ENCODE data around the gene USP46.

Gene USP46

DNA sequence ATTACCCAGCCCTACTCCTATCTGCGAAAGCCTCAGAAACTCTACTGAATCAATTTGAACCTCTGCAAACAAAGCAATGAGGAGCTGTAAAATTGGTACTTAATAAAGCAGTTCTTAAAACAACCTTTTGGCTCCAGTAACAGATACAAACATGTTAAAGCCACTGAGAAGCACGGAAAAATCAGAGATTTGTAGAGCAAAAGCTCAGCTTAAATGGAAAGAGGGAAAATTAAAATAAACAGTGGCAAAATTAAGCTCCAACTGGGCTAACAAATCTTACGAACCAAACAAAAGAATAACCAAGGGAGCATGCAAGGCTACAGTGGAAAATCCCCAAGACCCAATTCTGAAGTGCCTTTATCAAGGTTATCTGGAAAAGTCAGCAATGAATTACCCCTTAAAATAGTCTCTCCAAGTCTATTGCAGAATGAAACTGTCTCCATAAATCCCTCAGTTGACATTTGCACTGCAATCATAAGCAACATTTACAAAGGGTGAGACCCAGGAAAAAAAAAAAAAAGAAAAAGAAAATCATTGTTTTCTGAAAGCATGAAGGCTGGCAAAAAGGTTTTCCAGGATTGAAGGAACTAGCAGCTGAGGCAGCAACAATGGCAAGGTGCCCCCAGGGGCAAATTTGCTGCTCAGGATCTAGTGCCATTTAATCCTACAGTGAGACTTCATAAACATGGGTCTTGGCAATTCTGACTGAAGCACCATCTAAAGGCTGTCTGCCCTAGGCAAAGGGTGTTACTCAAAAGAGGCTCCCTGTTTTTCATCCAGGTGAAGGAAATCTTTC lies 40.1 kb downstream of the USP46 start:
- no peak for DNase-seq (ENCODE audit: low spot score)

DNA sequence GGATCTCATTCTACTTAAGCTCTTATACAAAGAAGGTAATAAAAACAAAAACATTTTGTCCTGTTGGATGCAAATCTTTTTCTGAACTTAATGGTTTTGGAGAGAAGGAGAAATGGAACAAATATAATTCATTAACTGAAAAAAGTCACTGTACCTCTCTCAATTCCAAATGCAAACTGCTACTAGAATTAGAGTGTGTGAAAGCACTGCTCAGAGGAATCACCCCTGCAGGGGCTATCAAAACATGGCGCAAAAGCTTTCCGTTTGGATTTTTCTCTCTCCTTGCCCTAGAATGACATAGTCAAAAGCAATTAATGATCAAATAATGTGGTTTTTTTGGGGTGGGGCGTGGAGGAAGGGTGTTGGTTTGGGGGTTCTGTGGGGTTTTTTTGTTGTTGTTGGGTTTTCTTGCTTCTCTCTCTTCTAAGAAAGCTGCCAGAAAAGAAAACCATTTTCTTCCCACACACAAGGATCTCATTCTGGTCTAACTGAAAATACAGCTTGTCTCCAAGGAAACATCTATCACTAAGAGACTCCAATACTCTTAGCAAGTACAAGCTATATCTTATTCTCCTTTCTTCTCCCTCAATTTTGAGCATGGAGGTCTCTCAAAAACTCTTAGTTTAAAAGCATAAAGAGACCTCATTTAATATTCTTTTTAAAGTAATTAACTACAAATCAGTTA lies 41.6 kb downstream of the USP46 start:
- no peak for DNase-seq (ENCODE audit: low spot score)

DNA sequence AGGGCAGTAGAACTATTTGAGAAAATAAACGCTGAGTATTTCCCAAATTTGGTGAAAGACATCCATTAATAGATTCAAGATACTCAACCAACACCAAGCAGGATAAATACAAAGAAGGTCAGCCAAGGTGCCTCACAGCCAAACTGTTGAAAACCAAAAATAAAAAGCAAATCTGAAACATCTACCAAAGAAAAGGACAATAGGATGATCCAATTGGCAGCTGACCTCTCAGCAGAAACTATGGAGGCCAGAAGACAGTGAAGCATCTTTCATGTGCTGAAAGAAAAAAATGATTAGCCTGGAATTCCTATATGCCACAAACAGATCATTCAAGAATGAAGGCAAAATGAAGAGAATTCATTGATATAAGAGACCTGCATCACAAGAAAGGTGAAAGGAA lies 44.9 kb downstream of the USP46 start:
- no peak for DNase-seq (ENCODE audit: low spot score)

DNA sequence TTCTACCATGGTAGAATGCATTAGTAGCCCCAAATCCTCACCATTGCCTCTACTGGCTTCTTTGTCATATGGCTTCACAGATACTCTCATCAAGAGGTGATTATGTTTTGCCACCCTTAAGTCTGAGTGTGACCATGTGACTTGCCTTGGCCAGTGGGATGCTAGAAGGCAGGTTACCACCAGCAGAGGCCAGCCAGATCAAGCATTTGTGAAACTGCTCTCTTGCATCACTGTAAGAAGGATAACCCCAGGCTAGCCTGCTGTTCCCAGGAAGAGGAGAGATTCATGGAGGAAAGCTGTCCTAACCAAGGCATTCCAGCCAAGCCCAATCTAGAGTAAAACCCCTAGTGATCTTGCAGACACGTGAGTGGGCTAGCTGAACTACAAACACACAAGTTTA lies 46.8 kb downstream of the USP46 start:
- DNase-seq (ENCODE audit: low spot score): no peak

DNA sequence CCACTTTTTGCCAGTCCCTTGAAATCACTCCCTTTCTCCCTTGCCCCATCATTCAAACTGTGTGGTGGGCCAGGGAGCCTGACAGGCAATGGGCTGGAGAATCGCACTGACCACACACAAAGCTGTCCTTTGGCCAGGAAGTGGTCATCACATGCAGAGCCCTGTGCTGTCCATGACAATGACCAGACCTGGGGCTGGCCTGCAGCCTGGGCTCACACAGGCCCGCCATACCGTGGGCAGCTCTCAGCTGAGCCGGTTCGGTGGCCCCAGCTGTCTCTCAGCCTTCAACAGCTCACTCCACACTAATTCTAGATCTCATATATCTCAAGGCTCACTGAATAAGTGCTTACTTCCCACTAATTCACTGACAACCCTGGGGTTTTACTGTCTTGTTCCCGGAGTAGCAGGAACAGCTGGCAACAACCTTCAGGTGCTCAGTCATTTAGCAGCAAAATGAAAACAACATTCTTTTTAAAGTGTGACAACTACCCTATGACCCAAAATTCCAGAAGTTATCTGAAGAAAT lies 48.0 kb downstream of the USP46 start:
- DNase-seq (ENCODE audit: low spot score): no peak

- DNase-seq (ENCODE audit: low spot score): no peak
Measured at GRCh38 chr4:52606726-52607125, 52.4 kb downstream of the USP46 start.

DNA sequence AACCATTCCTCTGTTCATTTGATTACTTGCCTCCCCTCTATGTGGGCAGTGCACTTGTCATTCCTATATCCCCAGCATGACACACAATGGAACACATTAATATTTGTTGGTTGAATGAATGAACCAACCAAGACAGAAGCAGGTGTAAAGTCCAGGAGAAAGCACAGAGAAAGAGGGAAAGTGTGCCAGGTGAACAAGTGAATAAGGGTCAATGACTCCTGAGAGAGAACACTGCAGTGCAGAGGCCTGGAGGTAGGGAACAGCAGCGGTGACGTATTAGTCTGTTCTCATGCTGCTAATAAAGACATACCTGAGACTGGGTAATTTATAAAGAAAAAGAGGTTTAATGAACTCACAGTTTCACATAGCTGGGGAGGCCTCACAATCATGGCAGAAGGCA lies 53.1 kb downstream of the USP46 start:
- DNase-seq (ENCODE audit: low spot score): no peak

- no peak for DNase-seq (ENCODE audit: low spot score)
Measured at GRCh38 chr4:52604215-52604614, 54.9 kb downstream of the USP46 start.

DNA sequence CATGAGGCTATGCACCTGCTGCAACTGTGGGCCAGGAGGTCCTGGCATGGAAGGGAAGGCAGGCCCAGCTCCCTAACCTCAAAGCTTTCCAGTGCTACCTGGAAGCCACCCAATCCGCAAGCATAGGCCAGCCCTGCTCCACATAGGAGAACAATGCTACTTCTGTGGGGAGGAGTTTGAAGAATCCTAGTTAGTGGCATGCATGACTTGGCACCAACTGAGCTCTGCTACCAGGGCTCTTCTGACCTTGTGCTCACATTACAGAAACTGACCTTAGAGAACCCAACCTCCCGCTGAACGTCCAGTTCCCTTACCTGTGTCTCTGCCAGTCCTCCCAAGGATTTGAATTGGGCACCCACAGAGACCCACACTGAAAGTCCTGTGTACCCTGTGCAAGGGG lies 58.8 kb downstream of the USP46 start:
- no peak for DNase-seq (ENCODE audit: low spot score)

DNA sequence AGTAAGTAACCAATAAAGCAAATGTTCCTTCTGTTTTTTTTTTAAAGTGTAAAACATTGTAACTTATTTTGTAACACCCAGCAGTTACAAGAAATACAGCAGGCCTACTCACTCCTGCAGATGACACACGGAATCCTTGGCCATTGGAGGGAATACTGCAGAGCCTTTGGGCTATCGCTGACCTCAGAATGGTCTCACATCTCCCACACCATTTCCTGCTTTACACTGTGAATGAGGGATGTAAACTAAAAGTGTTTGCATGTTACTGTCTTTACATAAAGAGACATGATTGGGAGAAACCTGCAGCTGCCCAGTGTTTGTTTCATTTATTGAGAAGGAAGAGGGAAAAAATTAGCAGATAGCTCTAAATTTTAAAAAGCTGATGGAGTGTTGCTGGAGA lies 64.1 kb downstream of the USP46 start:
- no peak for DNase-seq (ENCODE audit: low spot score)

DNA sequence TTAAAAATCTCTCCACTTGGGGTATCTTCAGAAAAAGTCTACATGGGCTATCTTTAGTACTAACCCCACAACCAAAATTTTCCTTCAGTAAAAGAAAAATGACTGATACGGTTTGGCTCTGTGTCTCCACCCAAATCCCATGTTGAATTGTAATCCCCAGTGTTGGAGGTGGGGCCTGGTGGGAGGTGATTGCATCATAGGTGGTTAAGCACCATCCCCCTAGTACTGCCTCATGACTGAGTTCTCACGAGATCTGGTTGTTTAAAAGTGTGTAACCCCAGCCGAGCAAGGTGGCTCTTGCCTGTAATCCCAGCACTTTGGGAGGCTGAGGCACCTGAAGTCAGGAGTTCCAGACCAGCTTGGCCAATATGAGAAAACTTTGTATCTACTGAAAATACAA lies 66.8 kb downstream of the USP46 start:
- no peak for DNase-seq (ENCODE audit: low spot score)

DNA sequence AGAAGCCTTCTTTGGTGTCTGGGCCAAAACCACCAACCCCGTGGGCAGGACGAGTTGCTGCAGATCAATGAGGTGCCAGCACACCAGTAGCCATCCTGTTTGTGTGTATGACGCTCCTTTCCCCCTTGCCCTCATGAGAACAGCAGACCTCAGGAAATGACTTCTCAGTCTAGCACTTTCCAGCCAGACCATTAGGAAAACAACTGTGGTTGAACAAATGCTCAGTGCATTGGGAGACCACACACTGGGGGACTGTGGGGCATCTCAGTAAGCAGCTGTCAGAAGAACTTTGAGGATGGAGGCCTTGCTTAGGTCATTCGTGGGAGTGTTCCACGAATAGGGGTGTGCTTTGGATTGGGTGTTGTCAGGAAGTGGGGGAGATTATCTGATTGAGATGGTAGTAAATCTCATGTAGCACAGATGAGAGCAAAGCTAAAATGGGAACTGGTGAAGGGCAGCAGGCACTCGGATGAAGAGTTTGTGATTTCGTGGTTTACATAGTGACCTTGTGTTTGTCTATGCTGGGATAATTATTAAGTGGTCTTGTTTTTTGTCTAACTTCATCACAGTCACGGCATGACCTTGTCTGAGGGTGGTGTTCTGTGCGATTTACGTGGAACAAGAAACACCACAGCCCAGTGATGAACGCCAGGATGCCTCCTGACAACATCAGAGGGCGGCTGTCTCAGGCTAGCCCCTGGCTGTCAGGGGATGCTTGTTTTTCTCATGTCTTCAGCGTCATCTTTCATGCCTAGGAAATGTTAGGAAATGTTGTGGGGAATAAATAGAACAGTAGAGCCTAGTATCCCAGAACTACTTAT lies 70.1 kb downstream of the USP46 start:
- no peak for DNase-seq (ENCODE audit: low spot score)

GRCh38 chr4:52588097-52588496 lies 71.0 kb downstream of the USP46 start:
- no peak for DNase-seq (ENCODE audit: low spot score)

- DNase-seq (ENCODE audit: low spot score): no peak
Measured at GRCh38 chr4:52586069-52586468, 73.0 kb downstream of the USP46 start.

DNA sequence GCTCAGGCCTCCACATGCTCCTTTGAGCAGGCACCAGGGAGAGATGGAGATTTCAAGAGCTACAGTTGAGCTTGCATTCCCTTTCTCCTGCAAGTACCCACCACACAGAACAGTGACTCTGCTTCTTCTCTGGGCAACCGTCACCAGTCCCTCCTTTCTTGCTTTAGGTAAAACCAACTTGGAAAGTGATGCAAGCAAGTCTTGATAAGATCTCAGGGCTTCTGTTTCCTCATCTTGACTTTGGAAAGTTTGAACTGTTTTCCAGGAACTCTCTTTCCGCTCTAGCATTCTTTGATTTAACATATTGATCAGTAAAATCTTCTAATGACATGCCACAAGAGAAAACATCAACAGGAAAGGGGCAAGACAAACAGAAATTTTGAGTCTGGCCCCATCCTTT lies 73.7 kb downstream of the USP46 start:
- no peak for DNase-seq (ENCODE audit: low spot score)

- no peak for DNase-seq (ENCODE audit: low spot score)
Measured at GRCh38 chr4:52579602-52580272, 79.4 kb downstream of the USP46 start.

DNA sequence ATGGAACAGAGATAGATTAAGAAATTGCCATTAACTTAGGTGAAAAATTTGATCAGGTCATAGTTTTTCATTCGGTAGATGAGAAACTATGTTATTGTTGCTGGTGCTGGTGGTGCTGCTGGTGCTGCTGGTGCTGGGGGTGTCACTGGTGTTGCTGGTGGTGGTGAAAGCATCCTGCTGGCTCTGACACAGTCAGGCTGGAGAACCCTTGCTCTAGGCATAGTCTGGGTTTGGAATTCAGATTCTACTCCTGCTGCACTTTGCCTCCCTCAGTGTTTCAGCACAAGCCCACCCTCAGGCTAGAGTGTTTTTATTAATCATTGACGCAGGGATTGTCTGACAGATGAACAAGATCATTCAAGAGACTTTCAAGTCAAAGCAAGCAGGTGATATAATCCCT lies 80.2 kb downstream of the USP46 start:
- no peak for DNase-seq (ENCODE audit: low spot score)

DNA sequence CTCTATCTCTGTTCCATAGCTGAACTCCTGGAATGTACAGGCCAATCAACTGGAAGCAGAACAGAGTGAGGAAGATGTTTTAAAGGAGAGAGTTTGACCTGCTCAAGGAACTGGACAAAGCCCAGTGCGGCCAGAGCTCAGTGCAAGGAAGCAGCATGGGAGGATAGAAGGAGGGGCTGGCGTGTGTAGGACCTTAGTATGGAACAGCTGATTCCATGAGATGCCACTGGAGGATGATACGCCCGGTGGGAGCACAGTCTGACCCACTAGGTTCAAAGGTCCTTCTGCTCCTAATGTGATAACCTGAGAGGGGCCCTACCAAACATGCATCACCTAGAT lies 81.5 kb downstream of the USP46 start:
- DNase-seq (ENCODE audit: low spot score): no peak

DNA sequence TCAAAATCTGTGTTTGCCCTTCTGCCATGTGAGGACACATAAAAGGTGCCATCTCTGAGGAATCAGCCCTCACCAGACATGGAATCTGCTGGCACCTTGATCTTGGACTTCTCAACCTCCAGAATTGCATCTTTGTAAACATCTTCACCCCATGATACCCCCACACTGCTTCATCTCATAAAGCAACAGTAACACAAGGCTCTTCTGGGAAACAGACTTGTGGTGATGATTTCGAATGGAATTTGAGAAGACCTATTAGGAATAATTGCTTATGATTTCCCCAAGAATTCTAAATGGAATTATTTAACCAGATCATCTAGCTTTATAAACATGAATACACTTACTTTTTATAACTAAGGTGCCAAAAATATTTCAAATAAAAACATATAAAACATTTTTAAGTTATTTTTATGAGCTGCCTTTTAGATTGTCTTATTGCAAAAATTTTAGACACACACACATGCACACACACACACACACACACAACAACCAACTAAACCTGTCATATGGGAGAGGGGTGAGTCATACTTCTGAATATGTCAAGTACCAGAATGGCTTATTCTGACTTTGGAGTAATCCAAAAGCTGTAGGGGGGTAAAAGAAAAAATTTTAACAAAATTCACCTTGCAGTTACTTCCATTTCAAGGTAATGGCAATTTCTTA lies 82.0 kb downstream of the USP46 start:
- no peak for DNase-seq (ENCODE audit: low spot score)

DNA sequence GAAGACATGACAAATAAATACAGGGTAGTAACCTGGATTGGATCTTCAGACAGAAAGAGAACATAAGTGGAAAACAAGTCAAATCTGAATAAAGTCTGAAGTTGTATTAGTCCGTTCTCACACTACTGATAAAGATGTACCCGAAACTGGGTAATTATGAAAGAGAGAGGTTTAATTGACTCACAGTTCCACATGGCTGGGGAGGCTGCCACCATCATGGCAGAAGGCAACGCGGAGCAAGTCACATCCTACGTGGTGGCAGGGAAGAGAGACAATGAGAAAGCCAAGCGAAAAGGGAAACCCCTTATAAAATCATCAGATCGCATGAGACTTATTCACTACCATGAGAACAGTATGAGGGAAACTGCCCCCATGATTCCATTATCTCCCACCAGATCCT lies 82.8 kb downstream of the USP46 start:
- DNase-seq (ENCODE audit: low spot score): no peak

DNA sequence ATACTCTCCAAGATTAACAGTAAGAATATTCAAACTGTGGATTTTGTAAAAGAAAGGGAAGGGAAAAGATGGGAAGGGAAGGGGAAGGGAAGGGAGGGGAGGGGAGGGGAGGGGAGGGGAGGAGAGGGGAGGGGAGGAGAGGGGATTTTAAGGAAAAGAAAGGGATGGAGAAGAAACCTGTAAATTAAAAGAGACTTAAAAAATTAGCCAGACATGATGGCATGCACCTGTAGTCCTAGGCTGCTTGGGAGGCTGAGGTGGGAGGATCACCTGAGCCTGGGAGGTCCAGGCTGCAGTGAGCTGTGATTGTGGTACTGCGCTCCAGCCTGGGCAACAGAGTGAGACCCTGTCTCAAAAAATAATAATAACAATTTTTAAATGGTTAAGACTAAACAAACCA lies 83.7 kb downstream of the USP46 start:
- no peak for DNase-seq (ENCODE audit: low spot score)

DNA sequence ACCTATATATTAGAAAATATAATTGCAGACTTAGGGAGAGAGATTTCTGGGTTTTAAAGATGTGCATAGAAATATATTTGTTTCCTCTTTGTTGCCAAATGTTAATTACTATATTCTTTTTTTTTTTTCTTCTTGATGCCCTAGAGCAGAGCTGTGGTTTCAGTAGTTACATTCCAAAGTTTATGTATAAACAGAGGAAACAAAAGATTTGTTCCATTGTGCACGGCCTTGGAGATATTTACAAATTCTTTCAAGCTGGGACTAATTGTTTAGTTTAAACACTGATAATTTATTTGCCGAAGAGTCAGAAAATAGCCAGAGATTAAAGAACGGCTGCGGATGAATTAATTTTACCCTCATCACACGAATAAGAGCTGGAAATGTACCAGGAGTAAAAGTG lies 85.1 kb downstream of the USP46 start:
- no peak for DNase-seq (ENCODE audit: low spot score)
